Left lung (tissue), 10 donors: ENCODE data around the gene HK2. TPM values are rescaled to one million over a fixed set of nuclear protein-coding genes. Genes with fewer than 3 reads are reported as not detected.
A peak's percentile ranks its signal among the peaks of the same experiment; 100 is the strongest.

Experiments used
- ATAC-seq: fragments of 200-7000 bp; cut with Tn5 transposase; one replicate; pipeline ENCODE4 v1.9.1; 2020; ENCODE audit warnings: moderate library complexity
- DNase-seq, 4 donors: peaks; one replicate each; pipeline ENCODE4 v3.0.0-alpha.2; 2013 to 2020
- H3K27ac ChIP-seq, 2 donors: fragments of 200-600 bp; sonication (generic) in 1 of 2; one replicate each; pipeline versions ENCODE4 v1.5.0 to v1.8.0; 2020 to 2021
- H3K27me3 ChIP-seq, 2 donors: fragments of 200-600 bp; sonication (generic) in 1 of 2; one replicate each; pipeline versions ENCODE4 v1.5.0 to v1.8.0; 2020 to 2021
- H3K36me3 ChIP-seq, 2 donors: fragments of 200-600 bp; sonication (generic) in 1 of 2; one replicate each; pipeline versions ENCODE4 v1.5.0 to v1.8.0; 2020 to 2021
- H3K4me1 ChIP-seq, 2 donors: fragments of 200-600 bp; one replicate each; pipeline ENCODE4 v1.8.0; 2021
- H3K4me3 ChIP-seq, 2 donors: fragments of 200-600 bp; sonication (generic) in 1 of 2; one replicate each; pipeline versions ENCODE4 v1.5.0 to v1.8.0; 2020 to 2021; ENCODE audit warnings: mild to moderate bottlenecking in 1 of 2
- H3K9me3 ChIP-seq, 2 donors: fragments of 200-600 bp; sonication (generic) in 1 of 2; one replicate each; pipeline versions ENCODE4 v1.5.0 to v1.8.0; 2020 to 2021
- intact Hi-C, 2 donors: fragments of 100-400 bp; cut with DNase I; formaldehyde crosslinking; loops; one replicate each; pipeline versions ENCODE4 v1.11.2 to v1.14.2; 2022
- polyA plus RNA-seq, 6 donors: library from polyadenylated mRNA; unstranded; fragments of 120-200 nt; gene quantifications; one replicate each; pipeline ENCODE4 v1.2.1, GENCODE V29; 2013; ENCODE audit not compliant: insufficient read length in 6 of 6
- total RNA-seq, 2 donors: library from RNA; stranded (reverse); fragmentation: NEBNext Ultra II Directional; extraction: Animal tissue kit (Norgen Biotek cat#: 25700); gene quantifications; one replicate each; pipeline ENCODE4 v1.2.1, GENCODE V29; 2021
- TF ChIP-seq, protein P1 (sequence below), 2 donors: fragments of 200-600 bp; sonication (generic) in 1 of 2; IDR thresholded peaks; one replicate each; pipeline versions ENCODE4 v1.5.0 to v1.8.0; 2021; ENCODE audit warnings: antibody characterized with exemption in 2 of 2
- donor health status: DM: no; HTN: yes; CAD: no.
- donor health status: DM: no; HTN: no; CAD: no.

Gene HK2
- total and polyA plus RNA-seq, 8 donors: 2.7 to 55.6 (median 4.6) TPM

GRCh38 chr2:74864728-74865722 lies 31.1 kb downstream of the HK2 start:
- Histone ChIP-seq H3K4me1 (peaks cover 22 to 77% of the 10 kb centered on the region in 2 donors), H3K36me3 (no peaks in the 10 kb centered on the region), H3K9me3 (no peaks in the 10 kb centered on the region), H3K27ac (peak overlapping the region in 1 of 2 donors; percentile 6), H3K27me3 (no peaks in the 10 kb centered on the region), H3K4me3 (no peak overlapping the region)
- TF ChIP-seq, protein P1, sequence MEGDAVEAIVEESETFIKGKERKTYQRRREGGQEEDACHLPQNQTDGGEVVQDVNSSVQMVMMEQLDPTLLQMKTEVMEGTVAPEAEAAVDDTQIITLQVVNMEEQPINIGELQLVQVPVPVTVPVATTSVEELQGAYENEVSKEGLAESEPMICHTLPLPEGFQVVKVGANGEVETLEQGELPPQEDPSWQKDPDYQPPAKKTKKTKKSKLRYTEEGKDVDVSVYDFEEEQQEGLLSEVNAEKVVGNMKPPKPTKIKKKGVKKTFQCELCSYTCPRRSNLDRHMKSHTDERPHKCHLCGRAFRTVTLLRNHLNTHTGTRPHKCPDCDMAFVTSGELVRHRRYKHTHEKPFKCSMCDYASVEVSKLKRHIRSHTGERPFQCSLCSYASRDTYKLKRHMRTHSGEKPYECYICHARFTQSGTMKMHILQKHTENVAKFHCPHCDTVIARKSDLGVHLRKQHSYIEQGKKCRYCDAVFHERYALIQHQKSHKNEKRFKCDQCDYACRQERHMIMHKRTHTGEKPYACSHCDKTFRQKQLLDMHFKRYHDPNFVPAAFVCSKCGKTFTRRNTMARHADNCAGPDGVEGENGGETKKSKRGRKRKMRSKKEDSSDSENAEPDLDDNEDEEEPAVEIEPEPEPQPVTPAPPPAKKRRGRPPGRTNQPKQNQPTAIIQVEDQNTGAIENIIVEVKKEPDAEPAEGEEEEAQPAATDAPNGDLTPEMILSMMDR (IDR thresholded peaks at IDR 0.05): no peak
- DNase-seq: no peak
- intact Hi-C loops: no loop called here
- ATAC-seq: peak; percentile 18

- Histone ChIP-seq H3K36me3 (no peaks in the 10 kb centered on the region), H3K27me3 (no peaks in the 10 kb centered on the region), H3K27ac (peak overlapping the region in 1 of 2 donors; percentile 42), H3K4me1 (peaks cover 19 to 69% of the 10 kb centered on the region in 2 donors), H3K4me3 (no peak overlapping the region), H3K9me3 (no peaks in the 10 kb centered on the region)
- TF ChIP-seq, protein P1 (IDR thresholded peaks at IDR 0.05): no peak
- no peak for DNase-seq
- ATAC-seq: peak; percentile 31
- intact Hi-C loops: no loop called here
Measured at GRCh38 chr2:74865770-74866674, 32.1 kb downstream of the HK2 start.

DNA sequence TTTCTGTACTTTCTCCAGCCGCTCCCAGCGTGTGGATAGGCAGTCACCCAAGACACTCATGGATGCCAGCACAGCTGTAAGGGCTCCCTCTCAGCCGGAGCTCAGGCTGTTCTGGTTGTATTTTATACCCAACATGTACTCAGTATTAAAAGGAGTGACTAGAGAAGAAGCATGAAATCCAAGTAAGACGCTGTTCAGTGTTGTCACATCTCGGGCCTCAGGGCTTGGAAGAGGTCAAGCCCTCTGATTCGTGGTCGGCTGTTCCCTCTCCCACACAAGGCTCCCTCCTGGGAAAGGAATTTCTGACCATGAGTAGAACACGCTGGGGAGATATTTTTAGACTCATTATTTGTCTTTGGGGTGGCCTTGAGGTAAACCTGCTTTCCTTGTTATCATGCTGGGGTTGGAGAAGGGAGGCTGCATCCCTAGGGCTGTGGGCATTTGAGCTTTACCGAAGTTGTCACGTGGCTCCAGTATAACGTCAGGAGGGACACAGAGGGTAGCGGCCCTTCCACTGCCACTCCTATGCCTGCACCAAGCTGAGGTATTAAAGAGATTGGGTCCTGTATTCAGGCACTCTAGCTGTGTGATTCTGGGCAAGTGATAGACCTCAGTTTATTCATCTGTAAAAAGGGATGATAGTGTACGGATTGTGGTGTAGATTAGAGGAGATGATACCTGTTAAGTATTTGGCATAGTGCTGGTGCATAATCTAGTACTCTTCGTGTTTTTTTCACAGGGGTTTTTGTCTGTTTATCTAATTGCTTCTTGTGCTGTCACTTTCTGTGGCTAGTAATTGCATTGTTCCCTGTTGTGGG lies 34.1 kb downstream of the HK2 start:
- DNase-seq: peak in 2 of 4 donors; percentile 16 to 55
- peaks cover 19 to 64% of the 10 kb centered on the region in 2 donors for H3K4me1 ChIP-seq

DNA sequence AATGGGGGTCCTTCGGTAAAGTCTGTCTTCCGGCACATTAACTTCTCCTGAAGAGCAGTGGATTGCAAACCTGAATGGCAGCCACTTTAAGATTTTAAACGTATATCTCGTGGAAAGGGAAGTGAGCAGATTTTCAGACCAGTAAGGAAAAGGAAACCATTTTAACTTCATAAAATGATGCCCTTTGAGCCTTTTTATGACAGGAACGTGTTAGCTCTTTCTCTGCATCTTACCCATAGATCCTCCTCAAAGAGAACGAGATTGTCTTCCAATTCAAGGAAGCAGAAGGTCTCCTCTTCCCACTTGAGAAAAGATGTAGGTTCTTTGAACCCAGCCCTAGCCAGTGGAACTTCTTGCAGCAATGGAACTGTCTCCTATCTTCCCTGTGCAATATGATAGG lies 35.6 kb downstream of the HK2 start:
- no peaks in the 10 kb centered on the region for H3K27me3 ChIP-seq
- peaks cover 19 to 63% of the 10 kb centered on the region in 2 donors for H3K4me1 ChIP-seq
- no peaks in the 10 kb centered on the region for H3K9me3 ChIP-seq
- TF ChIP-seq, protein P1 (IDR thresholded peaks at IDR 0.05): no peak
- no peaks in the 10 kb centered on the region for H3K36me3 ChIP-seq
- DNase-seq (no peak), ATAC-seq (no peak)
- intact Hi-C loops: no loop called here
- H3K27ac ChIP-seq: no peak overlapping the region
- no peak overlapping the region for H3K4me3 ChIP-seq

More for the DNA sequence above, 34.1 kb downstream of the HK2 start:
- ATAC-seq: peak; percentile 60
- TF ChIP-seq, protein P1 (IDR thresholded peaks at IDR 0.05): no peak
- intact Hi-C loops: no loop called here
- Histone ChIP-seq H3K27me3 (no peaks in the 10 kb centered on the region), H3K36me3 (no peaks in the 10 kb centered on the region), H3K4me3 (no peak overlapping the region), H3K27ac (peak overlapping the region; percentile 5 to 20), H3K9me3 (no peaks in the 10 kb centered on the region)
